Sigmoid colon (tissue), 4 donors: ENCODE data around the gene PJVK.

ENCODE experiments used
- EP300 ChIP-seq, 4 donors: sonication (generic); formaldehyde crosslinking; IDR thresholded peaks; one replicate each; pipeline ENCODE4 v1.6.1; 2017; ENCODE audit warnings: antibody characterized with exemption in 4 of 4
- POLR2A ChIP-seq, 2 donors: fragments of 450-650 bp; IDR thresholded peaks; one replicate each; pipeline ENCODE4 v1.6.1; 2016; ENCODE audit warnings: antibody characterized with exemption in 2 of 2, mild to moderate bottlenecking in 2 of 2, moderate library complexity in 2 of 2
- POLR2AphosphoS5 ChIP-seq, 4 donors: sonication (generic); formaldehyde crosslinking; IDR thresholded peaks; one replicate each; pipeline ENCODE4 v1.6.1; 2017; ENCODE audit warnings: antibody characterized with exemption in 4 of 4
- TF ChIP-seq, protein P1 (sequence below), 4 experiments: fragments of 450-650 bp in 3 of 4; fragments of 200-600 bp in 1 of 4; IDR thresholded peaks; one replicate each; pipeline ENCODE4 v1.5.1; 2016 to 2019; ENCODE audit warnings: antibody characterized with exemption in 4 of 4, mild to moderate bottlenecking in 3 of 4, moderate library complexity in 2 of 4

- TF ChIP-seq, protein P1, sequence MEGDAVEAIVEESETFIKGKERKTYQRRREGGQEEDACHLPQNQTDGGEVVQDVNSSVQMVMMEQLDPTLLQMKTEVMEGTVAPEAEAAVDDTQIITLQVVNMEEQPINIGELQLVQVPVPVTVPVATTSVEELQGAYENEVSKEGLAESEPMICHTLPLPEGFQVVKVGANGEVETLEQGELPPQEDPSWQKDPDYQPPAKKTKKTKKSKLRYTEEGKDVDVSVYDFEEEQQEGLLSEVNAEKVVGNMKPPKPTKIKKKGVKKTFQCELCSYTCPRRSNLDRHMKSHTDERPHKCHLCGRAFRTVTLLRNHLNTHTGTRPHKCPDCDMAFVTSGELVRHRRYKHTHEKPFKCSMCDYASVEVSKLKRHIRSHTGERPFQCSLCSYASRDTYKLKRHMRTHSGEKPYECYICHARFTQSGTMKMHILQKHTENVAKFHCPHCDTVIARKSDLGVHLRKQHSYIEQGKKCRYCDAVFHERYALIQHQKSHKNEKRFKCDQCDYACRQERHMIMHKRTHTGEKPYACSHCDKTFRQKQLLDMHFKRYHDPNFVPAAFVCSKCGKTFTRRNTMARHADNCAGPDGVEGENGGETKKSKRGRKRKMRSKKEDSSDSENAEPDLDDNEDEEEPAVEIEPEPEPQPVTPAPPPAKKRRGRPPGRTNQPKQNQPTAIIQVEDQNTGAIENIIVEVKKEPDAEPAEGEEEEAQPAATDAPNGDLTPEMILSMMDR (IDR thresholded peaks at IDR 0.05): no peak
- TF ChIP-seq POLR2AphosphoS5 (IDR thresholded peaks at IDR 0.05): no peak
- TF ChIP-seq POLR2A (IDR thresholded peaks at IDR 0.05): no peak
- TF ChIP-seq EP300 (IDR thresholded peaks at IDR 0.05): no peak
These were observed 55.3 kb downstream of the PJVK start for GRCh38 chr2:178506524-178506923.
